Measurements from ENCODE around the gene PRDM2. TPM values are rescaled to one million over a fixed set of nuclear protein-coding genes. Genes with fewer than 3 reads are reported as not detected.

PRDM2 gene
- total RNA-seq, 4 donors from 2014 or later, result 26.3 to 39.5 (median 34.6) TPM

GRCh38 chr1:13733711-13734110 lies 33.7 kb downstream of the PRDM2 start:
- ATAC-seq (ENCODE audit: low FRiP score) (no peak), DNase-seq (ENCODE audit: low spot score) (no peak)
- no peak for TF ChIP-seq CTCF (IDR thresholded peaks at IDR 0.05)

- ATAC-seq (ENCODE audit: low FRiP score) (no peak), DNase-seq (ENCODE audit: low spot score) (no peak)
- TF ChIP-seq CTCF (IDR thresholded peaks at IDR 0.05), result no peak
These were observed 35.4 kb downstream of the PRDM2 start for GRCh38 chr1:13735168-13735930.

GRCh38 chr1:13737398-13737797 lies 37.4 kb downstream of the PRDM2 start:
- DNase-seq (ENCODE audit: low spot score) (no peak), ATAC-seq (ENCODE audit: low FRiP score) (no peak)
- no peak for TF ChIP-seq CTCF (IDR thresholded peaks at IDR 0.05)

GRCh38 chr1:13746342-13746741 lies 46.4 kb downstream of the PRDM2 start:
- TF ChIP-seq CTCF (IDR thresholded peaks at IDR 0.05), result no peak
- no peak for DNase-seq (ENCODE audit: low spot score)
- ATAC-seq (ENCODE audit: low FRiP score), result no peak

- ATAC-seq (ENCODE audit: low FRiP score) (peak; percentile 98), DNase-seq (ENCODE audit: low spot score) (peak; percentile 96)
- no peak for TF ChIP-seq CTCF (IDR thresholded peaks at IDR 0.05)
These were observed 48.9 kb downstream of the PRDM2 start for GRCh38 chr1:13748610-13749505.

- DNase-seq (ENCODE audit: low spot score) (no peak), ATAC-seq (ENCODE audit: low FRiP score) (peak; percentile 80)
- TF ChIP-seq CTCF (IDR thresholded peaks at IDR 0.05), result no peak
These were observed 49.8 kb downstream of the PRDM2 start for GRCh38 chr1:13749543-13750341.
